ENCODE data around the gene ARHGDIG. TPM values are rescaled to one million over a fixed set of nuclear protein-coding genes. Genes with fewer than 3 reads are reported as not detected.
A peak's percentile ranks its signal among the peaks of the same experiment; 100 is the strongest.
"Not testable (repeated sequence)": the region's sequence is repeated elsewhere in the genome, so short reads cannot be mapped to it uniquely, and the experiment has no call there.

Gene ARHGDIG
- total and polyA plus RNA-seq, 9 of the 15 experiments (the other 6 are each of a cell fraction or from before 2014, with no cell fraction given): 0.36 to 2.5 (median 0.64) TPM; not detected in 2

- H3K4me1 ChIP-seq (replicated peaks in 1 of 2; ENCODE audit: control insufficient read depth in 2 of 2, insufficient read depth in 2 of 2, low read length in 2 of 2): peaks cover 0 to 65% of the 10 kb centered on the region in 2 experiments; a peak in 2 of 5 replicates
- POLR2A ChIA-PET: interaction anchor here (1.1 kb wide), 1 partner anchor 9 kb away, joined by 5 read pairs; no protein-coding TSS in a partner anchor
- DNase-seq (ENCODE audit: extremely low read depth in 1 of 4, low spot score in 3 of 4); H3K9me3 ChIP-seq (replicated peaks; ENCODE audit: control insufficient read depth, insufficient read depth, low read depth, low read length); H3K9ac ChIP-seq (ENCODE audit: insufficient read depth in 1 of 2, low read depth in 2 of 2, low read length in 2 of 2); H4K20me1 ChIP-seq (replicated peaks; ENCODE audit: control insufficient read depth, insufficient read depth, low read length); H3K27ac ChIP-seq (ENCODE audit: extremely low read depth, low read depth, low read length); BruUV-seq (replicated peaks); H3K79me2 ChIP-seq (ENCODE audit: control insufficient read depth, insufficient read depth, low read length); H3K27me3 ChIP-seq (ENCODE audit: control insufficient read depth in 2 of 2, insufficient read depth in 2 of 2, low read length in 2 of 2); in situ Hi-C loops (cut with MboI); H3K9me1 ChIP-seq (ENCODE audit: control insufficient read depth, insufficient read depth, low read length); H3K4me2 ChIP-seq (ENCODE audit: insufficient read depth, low read length); CTCF ChIA-PET (ENCODE audit: low intra/inter-chr PET ratio); H3K36me3 ChIP-seq (ENCODE audit: control insufficient read depth, insufficient read depth, low read length); ATAC-seq; H2AFZ ChIP-seq (ENCODE audit: low read depth, low read length); intact Hi-C loops (cut with micrococcal nuclease); H3K4me3 ChIP-seq; TF ChIP-seq ZNF740 (tag; IDR thresholded peaks at IDR 0.05): not testable (repeated sequence)
- TF ChIP-seq CBFB (CRISPR knock-in tag; IDR thresholded peaks at IDR 0.05): 0 out of 2 replicates have a peak, but pooled peaks have one; percentile 40
- TF ChIP-seq, protein P1, sequence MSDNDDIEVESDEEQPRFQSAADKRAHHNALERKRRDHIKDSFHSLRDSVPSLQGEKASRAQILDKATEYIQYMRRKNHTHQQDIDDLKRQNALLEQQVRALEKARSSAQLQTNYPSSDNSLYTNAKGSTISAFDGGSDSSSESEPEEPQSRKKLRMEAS (CRISPR knock-in tag; IDR thresholded peaks at IDR 0.05): peak; percentile 62; the same call in 1 of the 2 replicates
- 0 out of 2 replicates have a peak, but pooled peaks have one; percentile 38 for TF ChIP-seq ZNF740 (CRISPR knock-in tag; IDR thresholded peaks at IDR 0.05)
- 67% methylated on average over 17 of the region's 17 CpGs for WGBS (ENCODE audit: insufficient coverage, low coverage, missing lambda C conversion rate)
- FAIRE-seq: peak; percentile 84
These were observed 12.8 kb upstream of the ARHGDIG start for GRCh38 chr16:267562-267961.
